ENCODE results near the gene GNAO1. TPM values are rescaled to one million over a fixed set of nuclear protein-coding genes. Genes with fewer than 3 reads are reported as not detected.

GNAO1 gene
- polyA plus RNA-seq, 4 donors = 0.81 to 8.2 (median 3.2) TPM

- Histone ChIP-seq H3K36me3 (ENCODE audit: control insufficient read depth in 3 of 3, insufficient read depth in 2 of 3, low read depth in 1 of 3, low read length in 3 of 3) (peaks cover 0 to 2% (median 0%) of the 10 kb centered on the region in 3 donors), H3K27ac (ENCODE audit: low read depth in 1 of 3, low read length in 2 of 3) (no peak overlapping the region), H3K4me3 (ENCODE audit: low read depth in 1 of 3, low read length in 3 of 3) (no peak overlapping the region), H3K9me3 (ENCODE audit: control insufficient read depth in 2 of 2, insufficient read depth in 1 of 2, low read depth in 1 of 2, low read length in 1 of 2) (no peaks in the 10 kb centered on the region), H3K4me1 (ENCODE audit: control insufficient read depth in 3 of 3, insufficient read depth in 2 of 3, low read depth in 1 of 3, low read length in 2 of 3) (no peaks in the 10 kb centered on the region), H3K27me3 (ENCODE audit: control insufficient read depth in 3 of 3, insufficient read depth in 3 of 3, low read length in 3 of 3) (no peaks in the 10 kb centered on the region)
- DNase-seq (no peak), FAIRE-seq (no peak)
- WGBS, 3 donors = 89 to 91% (median 89%) methylated on average over 16 of the region's 16 CpGs
Observed at GRCh38 chr16:56349711-56350161, 158.4 kb downstream of the GNAO1 start.

- WGBS, 3 donors = 87 to 88% (median 87%) methylated on average over 22 of the region's 22 CpGs
- Histone ChIP-seq H3K27ac (ENCODE audit: low read depth in 1 of 3, low read length in 2 of 3) (no peak overlapping the region), H3K36me3 (ENCODE audit: control insufficient read depth in 3 of 3, insufficient read depth in 2 of 3, low read depth in 1 of 3, low read length in 3 of 3) (peaks cover 0 to 2% (median 0%) of the 10 kb centered on the region in 3 donors), H3K4me3 (ENCODE audit: low read depth in 1 of 3, low read length in 3 of 3) (no peak overlapping the region), H3K4me1 (ENCODE audit: control insufficient read depth in 3 of 3, insufficient read depth in 2 of 3, low read depth in 1 of 3, low read length in 2 of 3) (peaks cover 0 to under 1% (median 0%) of the 10 kb centered on the region in 3 donors), H3K27me3 (ENCODE audit: control insufficient read depth in 3 of 3, insufficient read depth in 3 of 3, low read length in 3 of 3) (no peaks in the 10 kb centered on the region), H3K9me3 (ENCODE audit: control insufficient read depth in 2 of 2, insufficient read depth in 1 of 2, low read depth in 1 of 2, low read length in 1 of 2) (no peaks in the 10 kb centered on the region)
- DNase-seq (no peak), FAIRE-seq (no peak)
Observed at GRCh38 chr16:56350491-56351405, 159.5 kb downstream of the GNAO1 start.

DNA sequence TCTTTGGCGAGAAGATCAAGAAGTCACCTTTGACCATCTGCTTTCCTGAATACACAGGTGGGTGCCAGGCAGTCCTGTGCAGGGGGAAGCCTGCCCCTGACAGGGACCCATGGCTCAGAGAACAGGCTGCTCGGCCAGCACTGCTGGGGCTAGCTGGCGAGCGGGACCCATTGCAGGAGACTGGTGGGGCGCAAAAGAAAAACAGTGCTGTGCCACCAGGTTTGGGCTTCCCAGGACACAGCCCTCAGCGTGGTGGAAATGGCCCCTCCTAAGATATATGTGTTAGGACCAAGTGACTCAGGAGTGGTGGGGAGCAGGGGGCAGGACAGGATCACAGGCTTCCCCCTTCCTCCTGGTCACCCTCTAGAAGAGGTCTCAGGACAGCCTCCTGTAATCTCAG is 160.2 kb downstream of the GNAO1 start:
- DNase-seq (no peak), FAIRE-seq (no peak)
- H3K4me1 ChIP-seq (ENCODE audit: control insufficient read depth in 3 of 3, insufficient read depth in 2 of 3, low read depth in 1 of 3, low read length in 2 of 3) = peaks cover 0 to 6% (median 2%) of the 10 kb centered on the region in 3 donors
- H3K27me3 ChIP-seq (ENCODE audit: control insufficient read depth in 3 of 3, insufficient read depth in 3 of 3, low read length in 3 of 3) = no peaks in the 10 kb centered on the region
- H3K36me3 ChIP-seq (ENCODE audit: control insufficient read depth in 3 of 3, insufficient read depth in 2 of 3, low read depth in 1 of 3, low read length in 3 of 3) = peaks cover 0 to 2% (median 0%) of the 10 kb centered on the region in 3 donors
- no peak overlapping the region for H3K4me3 ChIP-seq (ENCODE audit: low read depth in 1 of 3, low read length in 3 of 3)
- no peaks in the 10 kb centered on the region for H3K9me3 ChIP-seq (ENCODE audit: control insufficient read depth in 2 of 2, insufficient read depth in 1 of 2, low read depth in 1 of 2, low read length in 1 of 2)
- 70 to 90% (median 74%) methylated on average over 6 of the region's 6 CpGs for WGBS, 3 donors
- H3K27ac ChIP-seq (ENCODE audit: low read depth in 1 of 3, low read length in 2 of 3) = no peak overlapping the region

- Histone ChIP-seq H3K36me3 (ENCODE audit: control insufficient read depth in 3 of 3, insufficient read depth in 2 of 3, low read depth in 1 of 3, low read length in 3 of 3) (no peaks in the 10 kb centered on the region), H3K27ac (ENCODE audit: low read depth in 1 of 3, low read length in 2 of 3) (no peak overlapping the region), H3K27me3 (ENCODE audit: control insufficient read depth in 3 of 3, insufficient read depth in 3 of 3, low read length in 3 of 3) (no peaks in the 10 kb centered on the region), H3K4me3 (ENCODE audit: low read depth in 1 of 3, low read length in 3 of 3) (no peak overlapping the region), H3K4me1 (ENCODE audit: control insufficient read depth in 3 of 3, insufficient read depth in 2 of 3, low read depth in 1 of 3, low read length in 2 of 3) (peaks cover 0 to 11% (median 2%) of the 10 kb centered on the region in 3 donors), H3K9me3 (ENCODE audit: control insufficient read depth in 2 of 2, insufficient read depth in 1 of 2, low read depth in 1 of 2, low read length in 1 of 2) (no peaks in the 10 kb centered on the region)
- no peak for FAIRE-seq
- no peak for DNase-seq
- WGBS, 3 donors = 60 to 76% (median 65%) methylated on average over 7 of the region's 7 CpGs
Observed at GRCh38 chr16:56352351-56353053, 161.2 kb downstream of the GNAO1 start.

- Histone ChIP-seq H3K36me3 (ENCODE audit: control insufficient read depth in 3 of 3, insufficient read depth in 2 of 3, low read depth in 1 of 3, low read length in 3 of 3) (no peaks in the 10 kb centered on the region), H3K9me3 (ENCODE audit: control insufficient read depth in 2 of 2, insufficient read depth in 1 of 2, low read depth in 1 of 2, low read length in 1 of 2) (no peaks in the 10 kb centered on the region)
Observed at GRCh38 chr16:56353054-56353921, 162.0 kb downstream of the GNAO1 start.

GRCh38 chr16:56354016-56354415 is 162.7 kb downstream of the GNAO1 start:
- Histone ChIP-seq H3K4me3 (ENCODE audit: low read depth in 1 of 3, low read length in 3 of 3) (no peak overlapping the region), H3K27me3 (ENCODE audit: control insufficient read depth in 3 of 3, insufficient read depth in 3 of 3, low read length in 3 of 3) (no peaks in the 10 kb centered on the region), H3K27ac (ENCODE audit: low read depth in 1 of 3, low read length in 2 of 3) (no peak overlapping the region), H3K4me1 (ENCODE audit: control insufficient read depth in 3 of 3, insufficient read depth in 2 of 3, low read depth in 1 of 3, low read length in 2 of 3) (peaks cover 0 to 14% (median 2%) of the 10 kb centered on the region in 3 donors), H3K9me3 (ENCODE audit: control insufficient read depth in 2 of 2, insufficient read depth in 1 of 2, low read depth in 1 of 2, low read length in 1 of 2) (no peaks in the 10 kb centered on the region), H3K36me3 (ENCODE audit: control insufficient read depth in 3 of 3, insufficient read depth in 2 of 3, low read depth in 1 of 3, low read length in 3 of 3) (no peaks in the 10 kb centered on the region)
- WGBS, 3 donors = 75 to 89% (median 84%) methylated on average over 7 of the region's 7 CpGs
- no peak for FAIRE-seq
- no peak for DNase-seq

More at GRCh38 chr16:56353054-56353921, 162.0 kb downstream of the GNAO1 start:
- no peak overlapping the region for H3K4me3 ChIP-seq (ENCODE audit: low read depth in 1 of 3, low read length in 3 of 3)
- FAIRE-seq (no peak), DNase-seq (no peak)
- H3K27ac ChIP-seq (ENCODE audit: low read depth in 1 of 3, low read length in 2 of 3) = no peak overlapping the region
- H3K27me3 ChIP-seq (ENCODE audit: control insufficient read depth in 3 of 3, insufficient read depth in 3 of 3, low read length in 3 of 3) = no peaks in the 10 kb centered on the region
- 75 to 86% (median 79%) methylated on average over 15 of the region's 15 CpGs for WGBS, 3 donors
- peaks cover 0 to 14% (median 2%) of the 10 kb centered on the region in 3 donors for H3K4me1 ChIP-seq (ENCODE audit: control insufficient read depth in 3 of 3, insufficient read depth in 2 of 3, low read depth in 1 of 3, low read length in 2 of 3)

DNA sequence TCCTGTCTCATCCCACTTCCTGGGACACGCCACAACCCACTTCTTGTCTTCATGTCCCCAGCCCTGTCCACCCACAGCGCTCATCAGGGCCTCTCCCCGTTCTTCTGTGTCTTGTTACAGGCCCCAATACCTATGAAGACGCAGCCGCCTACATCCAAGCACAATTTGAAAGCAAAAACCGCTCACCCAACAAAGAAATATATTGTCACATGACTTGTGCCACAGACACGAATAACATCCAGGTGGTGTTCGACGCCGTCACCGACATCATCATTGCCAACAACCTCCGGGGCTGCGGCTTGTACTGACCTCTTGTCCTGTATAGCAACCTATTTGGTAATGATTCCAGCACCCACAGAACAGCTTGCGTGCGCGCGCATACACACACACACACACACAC is 163.5 kb downstream of the GNAO1 start:
- no peaks in the 10 kb centered on the region for H3K27me3 ChIP-seq (ENCODE audit: control insufficient read depth in 3 of 3, insufficient read depth in 3 of 3, low read length in 3 of 3)
- H3K9me3 ChIP-seq (ENCODE audit: control insufficient read depth in 2 of 2, insufficient read depth in 1 of 2, low read depth in 1 of 2, low read length in 1 of 2) = no peaks in the 10 kb centered on the region
- no peak overlapping the region for H3K27ac ChIP-seq (ENCODE audit: low read depth in 1 of 3, low read length in 2 of 3)
- no peaks in the 10 kb centered on the region for H3K36me3 ChIP-seq (ENCODE audit: control insufficient read depth in 3 of 3, insufficient read depth in 2 of 3, low read depth in 1 of 3, low read length in 3 of 3)
- DNase-seq = no peak
- no peak for FAIRE-seq
- 91 to 94% (median 92%) methylated on average over 17 of the region's 17 CpGs for WGBS, 3 donors
- no peak overlapping the region for H3K4me3 ChIP-seq (ENCODE audit: low read depth in 1 of 3, low read length in 3 of 3)
- peaks cover 0 to 14% (median 2%) of the 10 kb centered on the region in 3 donors for H3K4me1 ChIP-seq (ENCODE audit: control insufficient read depth in 3 of 3, insufficient read depth in 2 of 3, low read depth in 1 of 3, low read length in 2 of 3)

DNA sequence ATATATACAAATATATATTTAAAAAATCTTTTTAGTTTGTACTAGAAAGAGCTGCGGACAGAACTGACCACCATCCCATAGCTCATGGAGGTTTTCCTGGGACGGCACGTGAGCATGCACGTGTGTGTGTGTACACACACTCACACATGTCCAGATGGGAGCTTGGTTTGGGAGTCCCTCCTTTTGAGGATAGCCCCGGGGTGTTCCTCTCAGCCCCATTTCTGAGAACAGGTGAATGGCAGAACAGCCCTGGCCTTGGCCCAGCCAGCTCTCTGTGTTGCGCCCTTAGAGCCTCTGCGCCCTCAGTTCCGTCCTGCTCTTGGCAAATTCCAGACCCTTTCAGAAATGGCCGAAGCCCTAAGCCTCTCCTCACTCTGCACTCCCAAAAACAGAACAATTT is 163.9 kb downstream of the GNAO1 start:
- Histone ChIP-seq H3K27me3 (ENCODE audit: control insufficient read depth in 3 of 3, insufficient read depth in 3 of 3, low read length in 3 of 3) (no peaks in the 10 kb centered on the region), H3K9me3 (ENCODE audit: control insufficient read depth in 2 of 2, insufficient read depth in 1 of 2, low read depth in 1 of 2, low read length in 1 of 2) (no peaks in the 10 kb centered on the region), H3K4me1 (ENCODE audit: control insufficient read depth in 3 of 3, insufficient read depth in 2 of 3, low read depth in 1 of 3, low read length in 2 of 3) (peaks cover 0 to 14% (median 2%) of the 10 kb centered on the region in 3 donors), H3K4me3 (ENCODE audit: low read depth in 1 of 3, low read length in 3 of 3) (no peak overlapping the region), H3K36me3 (ENCODE audit: control insufficient read depth in 3 of 3, insufficient read depth in 2 of 3, low read depth in 1 of 3, low read length in 3 of 3) (peaks cover 0 to 2% (median 0%) of the 10 kb centered on the region in 3 donors), H3K27ac (ENCODE audit: low read depth in 1 of 3, low read length in 2 of 3) (no peak overlapping the region)
- DNase-seq (no peak), FAIRE-seq (no peak)
- whole genome bisulfite sequencing, 3 donors = 94 to 96% (median 96%) methylated on average over 9 of the region's 9 CpGs
